Stimulated activated CD4-positive, alpha-beta T cell treated with anti-CD3 and anti-CD28 coated beads, TNF-alpha, amount 100 ng/mL, for 4 hours (primary cell): ENCODE data around the gene ABCB9.

Experiments used
- DNase-seq, 3 experiments: peaks; one replicate each; pipeline ENCODE4 v3.0.0-alpha.2; 2020; ENCODE audit warnings: low read depth in 3 of 3

The ABCB9 gene

GRCh38 chr12:122994781-122995502, 28.7 kb upstream of the ABCB9 start:
- DNase-seq, result no peak

- DNase-seq, result no peak
Observed at GRCh38 chr12:122994140-122994675, 27.9 kb upstream of the ABCB9 start.

- DNase-seq, result no peak
Observed at GRCh38 chr12:122992386-122992785, 26.1 kb upstream of the ABCB9 start.

GRCh38 chr12:122991623-122992275, 25.5 kb upstream of the ABCB9 start:
- no peak for DNase-seq

- DNase-seq, result no peak
Observed at GRCh38 chr12:122990961-122991622, 24.8 kb upstream of the ABCB9 start.

- DNase-seq, result no peak
Observed at GRCh38 chr12:122990561-122990960, 24.3 kb upstream of the ABCB9 start.

- no peak for DNase-seq
Observed at GRCh38 chr12:122989874-122990419, 23.7 kb upstream of the ABCB9 start.

- DNase-seq, result no peak
Observed at GRCh38 chr12:122989225-122989839, 23.1 kb upstream of the ABCB9 start.

GRCh38 chr12:122988612-122989212, 22.4 kb upstream of the ABCB9 start:
- DNase-seq, result no peak

- no peak for DNase-seq
Observed at GRCh38 chr12:122988036-122988435, 21.8 kb upstream of the ABCB9 start.

- DNase-seq, result no peak
Observed at GRCh38 chr12:122987086-122987951, 21.1 kb upstream of the ABCB9 start.

GRCh38 chr12:122986258-122986871, 20.1 kb upstream of the ABCB9 start:
- DNase-seq, result no peak

- DNase-seq, result no peak
Observed at GRCh38 chr12:122985338-122986257, 19.3 kb upstream of the ABCB9 start.

GRCh38 chr12:122984612-122985337, 18.5 kb upstream of the ABCB9 start:
- no peak for DNase-seq

- DNase-seq, result no peak
Observed at GRCh38 chr12:122983789-122984515, 17.7 kb upstream of the ABCB9 start.

- no peak for DNase-seq
Observed at GRCh38 chr12:122982963-122983788, 16.9 kb upstream of the ABCB9 start.

- no peak for DNase-seq
Observed at GRCh38 chr12:122982477-122982815, 16.2 kb upstream of the ABCB9 start.
